GM21528 (cell line): ENCODE results near the gene SCUBE1.
"Not testable (repeated sequence)": the region's sequence is repeated elsewhere in the genome, so short reads cannot be mapped to it uniquely, and the experiment has no call there.

Source experiments
- ATAC-seq: cut with Tn5 transposase; IDR thresholded peaks from one replicate; pipeline ENCODE4 v1.9.1; 2021; ENCODE audit warnings: mild to moderate bottlenecking, moderate library complexity; ENCODE audit not compliant: unreplicated experiment, low FRiP score

Gene SCUBE1

GRCh38 chr22:43288807-43289420 lies 54.3 kb downstream of the SCUBE1 start:
- ATAC-seq, result no peak

DNA sequence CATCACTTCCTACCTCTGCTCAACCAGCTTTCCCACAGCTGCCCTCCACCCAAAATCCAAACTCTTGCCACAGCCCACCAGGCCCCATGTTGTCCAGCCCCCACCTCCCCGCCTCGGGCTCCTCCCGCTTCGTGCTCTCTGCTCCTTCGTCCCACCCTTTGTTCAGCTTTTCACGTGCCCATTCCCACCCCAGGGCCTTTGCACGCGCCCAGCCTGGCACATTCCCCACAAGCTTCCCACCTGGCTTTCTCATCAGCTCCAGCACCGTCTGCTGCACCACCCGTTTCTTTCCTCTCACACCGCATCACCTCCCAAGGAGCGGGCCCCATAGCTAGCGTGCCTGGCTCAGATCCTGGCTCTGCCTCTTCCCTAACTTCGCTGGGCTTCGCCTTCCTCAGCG lies 54.8 kb downstream of the SCUBE1 start:
- ATAC-seq, result no peak

DNA sequence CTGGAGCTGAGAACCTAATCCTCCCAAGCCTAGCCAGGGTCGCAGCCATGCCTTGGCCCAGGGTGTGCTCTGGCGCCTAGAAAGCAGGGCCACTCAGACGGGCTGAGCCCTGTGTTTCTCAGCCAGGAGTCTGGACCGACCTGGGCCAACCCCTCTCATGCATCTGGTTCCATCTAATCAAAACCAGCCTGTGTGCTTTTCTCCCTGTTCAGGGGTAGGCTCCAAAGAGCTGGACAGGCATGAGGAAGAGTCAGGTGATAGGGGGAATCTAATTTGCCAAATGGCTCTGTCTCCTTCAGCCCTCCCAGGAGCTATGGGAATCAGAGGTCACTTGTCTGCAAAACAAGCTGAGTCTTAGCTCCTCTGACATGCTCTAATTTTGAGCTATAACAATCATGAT lies 55.7 kb downstream of the SCUBE1 start:
- no peak for ATAC-seq

- ATAC-seq, result no peak
Observed at GRCh38 chr22:43281394-43281793, 61.8 kb downstream of the SCUBE1 start.

DNA sequence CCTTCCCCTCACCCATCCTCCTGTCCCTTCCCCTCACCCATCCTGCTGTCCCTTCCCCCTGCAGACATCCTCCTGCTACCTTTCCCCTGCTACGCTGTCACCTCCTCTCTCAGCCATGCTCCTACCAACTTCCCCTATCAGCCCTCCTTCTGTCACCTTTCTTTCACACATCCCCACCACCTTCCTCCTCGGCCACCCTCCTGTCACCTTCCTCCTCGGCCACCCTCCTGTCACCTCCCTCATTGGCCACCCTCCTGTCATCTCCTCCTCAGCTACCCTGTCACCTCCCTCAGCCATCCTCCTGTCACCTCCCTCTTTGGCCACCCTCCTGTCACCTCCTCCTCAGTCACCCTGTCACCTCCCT lies 62.7 kb downstream of the SCUBE1 start:
- ATAC-seq, result not testable (repeated sequence)

GRCh38 chr22:43279867-43280522 lies 63.2 kb downstream of the SCUBE1 start:
- no peak for ATAC-seq

- no peak for ATAC-seq
Observed at GRCh38 chr22:43277987-43278601, 65.1 kb downstream of the SCUBE1 start.

DNA sequence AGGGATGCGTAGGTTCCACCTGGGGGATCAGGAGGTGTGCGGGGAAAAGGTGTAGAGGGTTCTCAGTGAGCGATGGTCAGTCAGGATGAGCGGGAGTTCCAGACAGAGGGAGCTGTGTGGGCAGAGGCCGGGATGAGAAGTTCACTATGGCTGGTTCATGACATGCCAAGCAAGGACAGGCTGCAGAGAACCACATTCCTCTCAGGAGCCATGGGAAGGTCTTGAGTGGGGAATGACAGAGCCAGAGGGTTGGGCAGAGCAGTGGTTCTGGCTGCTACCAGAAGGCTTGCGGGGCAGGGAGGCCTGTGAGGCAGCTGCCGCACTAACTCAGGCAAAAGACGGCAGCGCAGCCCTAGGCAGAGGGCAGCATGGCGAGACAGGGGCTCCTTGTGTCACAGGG lies 66.1 kb downstream of the SCUBE1 start:
- ATAC-seq, result no peak

- no peak for ATAC-seq
Observed at GRCh38 chr22:43276321-43276720, 66.9 kb downstream of the SCUBE1 start.

GRCh38 chr22:43275545-43276317 lies 67.4 kb downstream of the SCUBE1 start:
- ATAC-seq, result no peak

GRCh38 chr22:43274595-43275240 lies 68.5 kb downstream of the SCUBE1 start:
- ATAC-seq, result no peak

- no peak for ATAC-seq
Observed at GRCh38 chr22:43273902-43274484, 69.2 kb downstream of the SCUBE1 start.

- ATAC-seq, result no peak
Observed at GRCh38 chr22:43272869-43273318, 70.3 kb downstream of the SCUBE1 start.

GRCh38 chr22:43272301-43272700 lies 70.9 kb downstream of the SCUBE1 start:
- no peak for ATAC-seq

- ATAC-seq, result no peak
Observed at GRCh38 chr22:43270949-43271348, 72.2 kb downstream of the SCUBE1 start.

DNA sequence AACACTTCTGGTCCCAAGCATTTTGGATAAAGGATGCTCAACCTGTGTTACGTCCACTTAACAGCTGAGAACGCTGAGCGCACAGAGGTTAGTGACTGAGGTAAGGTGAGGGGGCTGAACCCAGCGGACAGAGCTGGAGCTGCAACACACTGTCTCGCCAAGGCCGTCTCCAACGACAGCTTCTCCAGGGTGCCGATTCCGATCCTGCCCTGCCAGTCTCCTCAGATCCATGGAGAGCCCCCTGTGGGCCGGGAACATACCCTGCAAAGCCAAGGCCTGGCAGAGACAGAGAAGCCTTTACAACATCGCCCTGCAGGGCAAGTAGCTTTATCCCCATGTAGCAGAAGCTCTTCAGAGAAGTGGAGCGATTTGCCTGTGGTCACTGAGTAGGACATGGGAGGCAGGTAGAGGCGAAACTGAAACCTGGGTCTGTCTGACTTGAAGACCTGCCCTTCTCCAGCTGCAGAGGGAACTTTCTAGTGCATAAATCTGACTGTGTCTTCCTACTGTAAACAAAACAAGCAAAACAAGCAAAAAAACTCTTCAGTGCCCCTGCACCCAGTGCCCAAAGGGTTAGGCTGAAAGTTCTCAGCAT lies 72.8 kb downstream of the SCUBE1 start:
- no peak for ATAC-seq

DNA sequence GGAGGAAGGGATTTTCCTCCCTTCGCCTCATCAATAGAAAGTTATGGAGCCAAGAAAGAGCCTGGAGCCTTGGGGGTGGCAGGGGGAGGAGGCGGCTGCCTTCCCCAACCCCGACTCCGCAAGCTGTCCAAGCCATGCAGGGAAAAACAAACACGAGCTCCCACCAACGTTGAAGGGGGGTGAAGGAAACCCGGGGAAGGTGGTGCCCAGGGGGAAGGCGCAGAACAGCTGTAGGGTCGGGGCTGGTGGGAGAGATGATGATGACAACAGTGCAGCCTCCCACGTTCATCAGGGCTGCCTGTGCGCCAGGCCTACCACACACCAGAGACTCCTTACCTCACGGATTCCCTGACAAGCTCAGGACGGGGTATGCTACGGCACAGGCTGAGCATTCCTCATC lies 73.5 kb downstream of the SCUBE1 start:
- no peak for ATAC-seq

- no peak for ATAC-seq
Observed at GRCh38 chr22:43269246-43269645, 73.9 kb downstream of the SCUBE1 start.

GRCh38 chr22:43267981-43268660 lies 75.1 kb downstream of the SCUBE1 start:
- no peak for ATAC-seq
